ENCODE results near the gene JAG2.
"Not testable (repeated sequence)": the region's sequence is repeated elsewhere in the genome, so short reads cannot be mapped to it uniquely, and the experiment has no call there.

The JAG2 gene

GRCh38 chr14:105116451-105117256, 51.9 kb downstream of the JAG2 start:
- no peak overlapping the region for H3K4me3 ChIP-seq (ENCODE audit: low read depth, low read length)
- H3K4me1 ChIP-seq (ENCODE audit: control insufficient read depth, insufficient read depth, low read length): no peaks in the 10 kb centered on the region
- ChIA-PET CTCF (interaction anchor here (0.7 to 1.2 kb wide), 2 partner anchors 9 to 53 kb away, joined by 3 to 4 read pairs; no protein-coding TSS in a partner anchor), POLR2A (no interaction called here)
- no peak overlapping the region for H3K27ac ChIP-seq (ENCODE audit: extremely low read depth, low read depth, low read length)
- TF ChIP-seq ZFHX2 (tag by site-specific recombination; conservative IDR thresholded peaks at IDR 0.05) (peak; percentile 79), ZNF548 (tag by site-specific recombination; IDR thresholded peaks at IDR 0.05) (no peak), ZNF354C (tag by site-specific recombination; IDR thresholded peaks at IDR 0.05; ENCODE audit: borderline replicate concordance, low read depth) (no peak), ZNF629 (tag by site-specific recombination; IDR thresholded peaks at IDR 0.05) (no peak), KLF1 (tag by site-specific recombination; IDR thresholded peaks at IDR 0.05) (no peak), EGR2 (tag by site-specific recombination; IDR thresholded peaks at IDR 0.05; ENCODE audit: low read depth) (peak; percentile 93), ZNF23 (tag by site-specific recombination; IDR thresholded peaks at IDR 0.05; ENCODE audit: borderline replicate concordance) (no peak)
- no peaks in the 10 kb centered on the region for H3K9me3 ChIP-seq (ENCODE audit: control insufficient read depth, insufficient read depth, low read depth, low read length)
- H3K36me3 ChIP-seq (ENCODE audit: control insufficient read depth in 2 of 2, insufficient read depth in 1 of 2, low read length in 2 of 2): no peaks in the 10 kb centered on the region

GRCh38 chr14:105109243-105109642, 59.3 kb downstream of the JAG2 start:
- CTCF ChIA-PET; H3K4me1 ChIP-seq (ENCODE audit: control insufficient read depth, insufficient read depth, low read length); H3K9me3 ChIP-seq (ENCODE audit: control insufficient read depth, insufficient read depth, low read depth, low read length); H3K27ac ChIP-seq (ENCODE audit: extremely low read depth, low read depth, low read length); H3K36me3 ChIP-seq (ENCODE audit: control insufficient read depth in 2 of 2, insufficient read depth in 1 of 2, low read length in 2 of 2); H3K4me3 ChIP-seq (ENCODE audit: low read depth, low read length): not testable (repeated sequence)
- POLR2A ChIA-PET: interaction anchor here (0.7 kb wide), 1 partner anchor 56 kb away, joined by 3 read pairs; no protein-coding TSS in a partner anchor

DNA sequence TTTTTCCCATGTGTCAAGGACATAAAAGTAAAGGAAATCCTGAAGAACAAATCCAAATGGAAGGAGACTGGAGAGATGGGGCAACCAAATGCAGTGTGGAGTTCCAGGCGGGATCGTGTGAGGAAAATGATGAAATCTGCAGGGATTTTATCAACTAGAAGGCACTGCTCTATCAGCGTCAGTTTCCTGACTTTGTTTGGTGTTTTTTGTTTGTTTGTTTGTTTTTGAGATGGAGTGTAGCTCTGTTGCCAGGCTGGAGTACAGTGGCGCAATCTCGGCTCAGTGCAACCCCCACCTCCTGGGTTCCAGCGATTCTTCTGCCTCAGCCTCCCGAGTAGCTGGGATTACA, 60.1 kb downstream of the JAG2 start:
- Histone ChIP-seq H3K36me3 (ENCODE audit: control insufficient read depth in 2 of 2, insufficient read depth in 1 of 2, low read length in 2 of 2) (no peaks in the 10 kb centered on the region), H3K4me3 (ENCODE audit: low read depth, low read length) (no peak overlapping the region), H3K27ac (ENCODE audit: extremely low read depth, low read depth, low read length) (no peak overlapping the region), H3K4me1 (ENCODE audit: control insufficient read depth, insufficient read depth, low read length) (peaks cover 4% of the 10 kb centered on the region; the same call in 1 of the 2 replicates), H3K9me3 (ENCODE audit: control insufficient read depth, insufficient read depth, low read depth, low read length) (no peaks in the 10 kb centered on the region)
- no peak for TF ChIP-seq ZBTB21 (tag by site-specific recombination; IDR thresholded peaks at IDR 0.05)
- ChIA-PET POLR2A (no interaction called here), CTCF (interaction anchor here (0.6 to 0.8 kb wide), 4 partner anchors 10 to 37 kb away, joined by 3 to 4 read pairs (median 4); no protein-coding TSS in a partner anchor)

GRCh38 chr14:105107781-105108515, 60.6 kb downstream of the JAG2 start:
- H3K4me1 ChIP-seq (ENCODE audit: control insufficient read depth, insufficient read depth, low read length): peaks cover 4% of the 10 kb centered on the region; the same call in 1 of the 2 replicates
- H3K4me3 ChIP-seq (ENCODE audit: low read depth, low read length): no peak overlapping the region
- CTCF ChIA-PET: interaction anchor here (0.6 to 1.2 kb wide), 7 partner anchors 9 to 37 kb away, joined by 3 to 5 read pairs (median 4); no protein-coding TSS in a partner anchor
- H3K27ac ChIP-seq (ENCODE audit: extremely low read depth, low read depth, low read length): no peak overlapping the region
- no peaks in the 10 kb centered on the region for H3K9me3 ChIP-seq (ENCODE audit: control insufficient read depth, insufficient read depth, low read depth, low read length)
- no peaks in the 10 kb centered on the region for H3K36me3 ChIP-seq (ENCODE audit: control insufficient read depth in 2 of 2, insufficient read depth in 1 of 2, low read length in 2 of 2)
- POLR2A ChIA-PET: interaction anchor here (0.7 kb wide), 1 partner anchor 210 kb away, joined by 3 read pairs; no protein-coding TSS in a partner anchor
- TF ChIP-seq ZNF585B (tag by site-specific recombination; IDR thresholded peaks at IDR 0.05) (no peak), ZEB2 (tag by site-specific recombination; IDR thresholded peaks at IDR 0.05) (no peak), ZNF664 (tag by site-specific recombination; IDR thresholded peaks at IDR 0.05) (no peak), ZNF596 (tag by site-specific recombination; IDR thresholded peaks at IDR 0.05) (no peak), GLIS1 (tag by site-specific recombination; IDR thresholded peaks at IDR 0.05) (no peak), ZNF416 (tag by site-specific recombination; IDR thresholded peaks at IDR 0.05) (no peak), HOXC10 (CRISPR knock-in tag; IDR thresholded peaks at IDR 0.05) (no peak), ZNF133 (tag by site-specific recombination; IDR thresholded peaks at IDR 0.05) (no peak), KLF1 (tag by site-specific recombination; IDR thresholded peaks at IDR 0.05) (no peak), ZNF302 (tag by site-specific recombination; IDR thresholded peaks at IDR 0.05; ENCODE audit: low read depth) (no peak), ZBTB49 (tag by site-specific recombination; IDR thresholded peaks at IDR 0.05; ENCODE audit: low read depth) (no peak)
